Activated CD8-positive, alpha-beta memory T cell treated with anti-CD3 and anti-CD28 coated beads for 1 hour (primary cell): ENCODE results near the gene TICAM1.

Experiments
- DNase-seq, 2 donors: peaks; one replicate each; pipeline ENCODE4 v3.0.0-alpha.2; 2020; ENCODE audit warnings: low read depth in 1 of 2; ENCODE audit errors: extremely low read depth in 1 of 2

The TICAM1 gene

GRCh38 chr19:4773047-4773640, 58.4 kb downstream of the TICAM1 start:
- DNase-seq = no peak

GRCh38 chr19:4772566-4772965, 58.9 kb downstream of the TICAM1 start:
- DNase-seq = no peak

- DNase-seq = peak; percentile 58 to 60
Observed at GRCh38 chr19:4768934-4769777, 62.4 kb downstream of the TICAM1 start.
